GM23338 (cell line): ENCODE measurements around the gene SZT2. TPM values are rescaled to one million over a fixed set of nuclear protein-coding genes. Genes with fewer than 3 reads are reported as not detected.

Source experiments
- ATAC-seq: fragments of 200-7000 bp; cut with Tn5 transposase; 3 replicates; pipeline ENCODE4 v1.9.1; 2020
- DNase-seq: peaks from one replicate; pipeline ENCODE4 v3.0.0-alpha.2; 2015; ENCODE audit warnings: low spot score
- H2AFZ ChIP-seq: fragments of 200-600 bp; sonication (generic); 2 replicates; pipeline ENCODE4 v1.8.0; 2016; ENCODE audit warnings: antibody characterized with exemption, mild to moderate bottlenecking, moderate library complexity
- H3F3A ChIP-seq: fragments of 200-600 bp; sonication (generic); replicated peaks from 2 replicates; pipeline ENCODE4 v1.8.0; 2017; ENCODE audit warnings: antibody characterized with exemption, mixed run types, low read depth
- H3K27ac ChIP-seq: fragments of 200-600 bp; sonication (generic); 2 replicates; pipeline ENCODE4 v1.6.1; 2016; ENCODE audit warnings: low read depth
- H3K27me3 ChIP-seq: fragments of 200-600 bp; sonication (generic); 2 replicates; pipeline ENCODE4 v1.8.0; 2016; ENCODE audit warnings: mild to moderate bottlenecking, mixed run types, moderate library complexity; ENCODE audit not compliant: insufficient read depth
- H3K36me3 ChIP-seq: fragments of 200-600 bp; sonication (generic); 2 replicates; pipeline ENCODE4 v1.8.0; 2016; ENCODE audit warnings: mild to moderate bottlenecking; ENCODE audit not compliant: insufficient read depth
- H3K4me1 ChIP-seq: fragments of 200-600 bp; sonication (generic); 2 replicates; pipeline ENCODE4 v1.8.0; 2016; ENCODE audit warnings: mild to moderate bottlenecking, moderate library complexity; ENCODE audit not compliant: insufficient read depth
- H3K4me2 ChIP-seq: fragments of 200-600 bp; sonication (generic); 2 replicates; pipeline ENCODE4 v1.7.1; 2017; ENCODE audit warnings: mixed run types
- H3K4me3 ChIP-seq: fragments of 200-600 bp; sonication (generic); 2 replicates; pipeline ENCODE4 v1.6.1; 2016; ENCODE audit warnings: mixed run types
- H3K79me2 ChIP-seq: fragments of 200-600 bp; sonication (generic); replicated peaks from 2 replicates; pipeline ENCODE4 v1.8.0; 2017; ENCODE audit warnings: mild to moderate bottlenecking; ENCODE audit not compliant: insufficient read depth
- H3K9me2 ChIP-seq: fragments of 200-600 bp; sonication (generic); 2 replicates; pipeline ENCODE4 v1.8.0; 2017; ENCODE audit not compliant: insufficient read depth
- H4K20me1 ChIP-seq: fragments of 200-600 bp; sonication (generic); replicated peaks from 2 replicates; pipeline ENCODE4 v1.8.0; 2017; ENCODE audit warnings: mild to moderate bottlenecking; ENCODE audit not compliant: insufficient read depth
- H3K27ac Mint-ChIP-seq: 2 replicates; pipeline ENCODE4 v1.8.0; 2020; ENCODE audit warnings: inconsistent platforms, mild to moderate bottlenecking, moderate library complexity, mixed read lengths
- H3K27me3 Mint-ChIP-seq: 3 replicates; pipeline ENCODE4 v1.8.0; 2022; ENCODE audit warnings: low read depth, mild to moderate bottlenecking, moderate library complexity, mixed read lengths, inconsistent platforms; ENCODE audit not compliant: insufficient read depth, poor library complexity
- H3K36me3 Mint-ChIP-seq: 3 replicates; pipeline ENCODE4 v1.8.0; 2021; ENCODE audit warnings: low read depth, mild to moderate bottlenecking, inconsistent platforms, moderate library complexity, mixed read lengths
- H3K4me1 Mint-ChIP-seq: 3 replicates; pipeline ENCODE4 v1.8.0; 2020; ENCODE audit warnings: mild to moderate bottlenecking, inconsistent platforms, mixed read lengths
- H3K4me3 Mint-ChIP-seq: 3 replicates; pipeline ENCODE4 v1.8.0; 2021; ENCODE audit warnings: moderate library complexity, mild to moderate bottlenecking, inconsistent platforms, mixed read lengths
- H3K9me3 Mint-ChIP-seq: 3 replicates; pipeline ENCODE4 v1.8.0; 2020; ENCODE audit warnings: moderate library complexity, mild to moderate bottlenecking, inconsistent platforms, mixed read lengths
- CREB1 ChIP-seq: fragments of 250-450 bp; sonication (Bioruptor Pico); IDR thresholded peaks from 2 replicates; pipeline ENCODE4 v1.5.0; 2020; ENCODE audit warnings: low read depth, mild to moderate bottlenecking, moderate library complexity
- EZH2 ChIP-seq: fragments of 200-600 bp; sonication (generic); IDR thresholded peaks from one replicate; pipeline ENCODE4 v1.8.0; 2017; ENCODE audit warnings: antibody characterized with exemption, mild to moderate bottlenecking, low read depth; ENCODE audit not compliant: unreplicated experiment
- EZH2phosphoT487 ChIP-seq: fragments of 200-600 bp; sonication (generic); IDR thresholded peaks from one replicate; pipeline ENCODE4 v1.8.1; 2018; ENCODE audit warnings: antibody characterized with exemption; ENCODE audit not compliant: unreplicated experiment
- JUNB ChIP-seq: IDR thresholded peaks from one replicate; pipeline ENCODE4 v1.6.1; 2016; ENCODE audit warnings: antibody characterized with exemption; ENCODE audit not compliant: unreplicated experiment
- NANOG ChIP-seq: IDR thresholded peaks from 2 replicates; pipeline ENCODE4 v1.6.1; 2016; ENCODE audit warnings: antibody characterized with exemption, borderline replicate concordance
- POLR2AphosphoS5 ChIP-seq: IDR thresholded peaks from 2 replicates; pipeline ENCODE4 v1.6.1; 2016; ENCODE audit warnings: antibody characterized with exemption, low read depth
- STAT1 ChIP-seq: IDR thresholded peaks from one replicate; pipeline ENCODE4 v1.6.1; 2016; ENCODE audit warnings: antibody characterized with exemption; ENCODE audit not compliant: unreplicated experiment
- ZNF114 ChIP-seq: fragments of 250-450 bp; sonication (Bioruptor Pico); IDR thresholded peaks from 2 replicates; pipeline ENCODE4 v1.5.0; 2020; ENCODE audit warnings: mild to moderate bottlenecking, moderate library complexity
- ZNF331 ChIP-seq: fragments of 250-450 bp; sonication (Bioruptor Pico); IDR thresholded peaks from 2 replicates; pipeline ENCODE4 v1.5.0; 2020; ENCODE audit warnings: low read depth, mild to moderate bottlenecking, moderate library complexity
- ZNF462 ChIP-seq: fragments of 250-450 bp; sonication (Bioruptor Pico); IDR thresholded peaks from 2 replicates; pipeline ENCODE4 v1.5.0; 2020; ENCODE audit warnings: mild to moderate bottlenecking, moderate library complexity
- polyA plus RNA-seq: library from polyadenylated mRNA; unstranded; fragments of >200 nt; fragmentation: Nextera tagmentation; extraction: Ambion mirVana; gene quantifications from 2 replicates; pipeline ENCODE4 v1.2.1, GENCODE V29; 2016
- total RNA-seq: library from RNA; depleted of rRNA; stranded (reverse); fragments of >200 nt; shearing (Covaris generic); gene quantifications from 2 replicates; pipeline ENCODE4 v1.2.3, GENCODE V29; 2014
- TF ChIP-seq, protein P1 (sequence below), 2 experiments: fragments of 200-600 bp in 1 of 2; sonication (generic) in 1 of 2; conservative IDR thresholded peaks; 2 replicates each; pipeline versions ENCODE4 v1.5.1 to v1.6.1; 2016 to 2017; ENCODE audit warnings: antibody characterized with exemption in 2 of 2, low read depth in 2 of 2, mild to moderate bottlenecking in 2 of 2, moderate library complexity in 1 of 2
- TF ChIP-seq, protein P2 (sequence below): IDR thresholded peaks from 2 replicates; pipeline ENCODE4 v1.6.1; 2016; ENCODE audit warnings: antibody characterized with exemption

SZT2 gene
- total and polyA plus RNA-seq, 2 experiments from 2014 or later = 4.1 to 16.1 TPM

DNA sequence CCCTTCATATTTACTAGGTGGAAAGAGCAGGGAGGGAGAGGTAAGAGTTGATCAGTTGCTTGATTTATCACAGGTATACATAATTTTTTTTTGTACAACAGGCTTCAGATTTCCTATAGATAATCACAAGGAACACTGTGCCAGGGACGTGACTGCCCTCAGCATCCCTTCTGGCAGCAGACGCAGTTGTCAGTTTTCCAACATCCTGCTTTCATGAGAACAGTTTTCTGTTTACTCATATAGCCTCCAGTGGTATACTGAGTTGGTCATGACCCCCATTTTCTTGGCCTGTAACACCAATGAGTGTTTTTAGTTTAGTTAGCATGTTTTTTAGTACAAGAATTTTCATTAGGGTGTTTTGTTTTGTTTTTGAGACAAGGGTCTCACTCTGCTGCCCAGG, 103.1 kb downstream of the SZT2 start:
- Histone ChIP-seq H3K4me3 (no peak overlapping the region), H3K9me2 (no peaks in the 10 kb centered on the region), H3K27ac (no peak overlapping the region), H3K79me2 (no peaks in the 10 kb centered on the region), H3K36me3 (no peaks in the 10 kb centered on the region), H3K4me1 (peaks cover 12% of the 10 kb centered on the region), H3K4me2 (no peak overlapping the region), H4K20me1 (no peaks in the 10 kb centered on the region), H3K27me3 (no peaks in the 10 kb centered on the region), H2AFZ (no peak overlapping the region), H3F3A (no peaks in the 10 kb centered on the region)
- H3K27me3 Mint-ChIP-seq = peaks cover 6% of the 10 kb centered on the region
- no peak overlapping the region for H3K27ac Mint-ChIP-seq
- H3K4me1 Mint-ChIP-seq = peaks cover 20% of the 10 kb centered on the region
- ATAC-seq (no peak), DNase-seq (no peak)
- peaks cover 21% of the 10 kb centered on the region for H3K9me3 Mint-ChIP-seq
- H3K4me3 Mint-ChIP-seq = no peak overlapping the region
- peaks cover 2% of the 10 kb centered on the region; the same call in 2 of the 3 replicates for H3K36me3 Mint-ChIP-seq
- no peak for TF ChIP-seq EZH2phosphoT487
- no peak for TF ChIP-seq STAT1
- TF ChIP-seq NANOG = no peak
- no peak for TF ChIP-seq ZNF114
- no peak for TF ChIP-seq EZH2
- TF ChIP-seq, protein P1, sequence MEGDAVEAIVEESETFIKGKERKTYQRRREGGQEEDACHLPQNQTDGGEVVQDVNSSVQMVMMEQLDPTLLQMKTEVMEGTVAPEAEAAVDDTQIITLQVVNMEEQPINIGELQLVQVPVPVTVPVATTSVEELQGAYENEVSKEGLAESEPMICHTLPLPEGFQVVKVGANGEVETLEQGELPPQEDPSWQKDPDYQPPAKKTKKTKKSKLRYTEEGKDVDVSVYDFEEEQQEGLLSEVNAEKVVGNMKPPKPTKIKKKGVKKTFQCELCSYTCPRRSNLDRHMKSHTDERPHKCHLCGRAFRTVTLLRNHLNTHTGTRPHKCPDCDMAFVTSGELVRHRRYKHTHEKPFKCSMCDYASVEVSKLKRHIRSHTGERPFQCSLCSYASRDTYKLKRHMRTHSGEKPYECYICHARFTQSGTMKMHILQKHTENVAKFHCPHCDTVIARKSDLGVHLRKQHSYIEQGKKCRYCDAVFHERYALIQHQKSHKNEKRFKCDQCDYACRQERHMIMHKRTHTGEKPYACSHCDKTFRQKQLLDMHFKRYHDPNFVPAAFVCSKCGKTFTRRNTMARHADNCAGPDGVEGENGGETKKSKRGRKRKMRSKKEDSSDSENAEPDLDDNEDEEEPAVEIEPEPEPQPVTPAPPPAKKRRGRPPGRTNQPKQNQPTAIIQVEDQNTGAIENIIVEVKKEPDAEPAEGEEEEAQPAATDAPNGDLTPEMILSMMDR (conservative IDR thresholded peaks at IDR 0.05; ENCODE audit: low read depth in 2 of 2) = no peak
- TF ChIP-seq CREB1 = no peak
- TF ChIP-seq, protein P2, sequence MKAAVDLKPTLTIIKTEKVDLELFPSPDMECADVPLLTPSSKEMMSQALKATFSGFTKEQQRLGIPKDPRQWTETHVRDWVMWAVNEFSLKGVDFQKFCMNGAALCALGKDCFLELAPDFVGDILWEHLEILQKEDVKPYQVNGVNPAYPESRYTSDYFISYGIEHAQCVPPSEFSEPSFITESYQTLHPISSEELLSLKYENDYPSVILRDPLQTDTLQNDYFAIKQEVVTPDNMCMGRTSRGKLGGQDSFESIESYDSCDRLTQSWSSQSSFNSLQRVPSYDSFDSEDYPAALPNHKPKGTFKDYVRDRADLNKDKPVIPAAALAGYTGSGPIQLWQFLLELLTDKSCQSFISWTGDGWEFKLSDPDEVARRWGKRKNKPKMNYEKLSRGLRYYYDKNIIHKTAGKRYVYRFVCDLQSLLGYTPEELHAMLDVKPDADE = no peak
- no peak for TF ChIP-seq ZNF331
- no peak for TF ChIP-seq ZNF462 (CRISPR knock-in tag)
- TF ChIP-seq POLR2AphosphoS5 = no peak
- no peak for TF ChIP-seq JUNB
